HepG2 (cell line): ENCODE measurements around the gene CAMK1. TPM values are rescaled to one million over a fixed set of nuclear protein-coding genes. Genes with fewer than 3 reads are reported as not detected.
A peak's percentile ranks its signal among the peaks of the same experiment; 100 is the strongest.

Experiments used
- HHEX ChIP-seq: IDR thresholded peaks from 2 replicates; pipeline ENCODE4 v1.6.1; 2016; ENCODE audit warnings: control low read depth
- NCOA1 ChIP-seq: sonication (generic); formaldehyde crosslinking; IDR thresholded peaks from 2 replicates; pipeline ENCODE4 v1.9.0; 2021; ENCODE audit warnings: missing genetic modification reagents
- ZBTB42 ChIP-seq: sonication (generic); formaldehyde crosslinking; IDR thresholded peaks from 2 replicates; pipeline ENCODE4 v1.5.0; 2020; ENCODE audit warnings: mild to moderate bottlenecking, missing genetic modification reagents
- ZBTB8A ChIP-seq: sonication (generic); formaldehyde crosslinking; IDR thresholded peaks from 2 replicates; pipeline ENCODE4 v1.4.0; 2020; ENCODE audit warnings: mild to moderate bottlenecking, low read depth, missing genetic modification reagents, borderline replicate concordance
- ZNF251 ChIP-seq: sonication (generic); formaldehyde crosslinking; IDR thresholded peaks from 2 replicates; pipeline ENCODE4 v1.9.0; 2021; ENCODE audit warnings: mild to moderate bottlenecking, missing genetic modification reagents
- ZNF598 ChIP-seq: sonication (generic); formaldehyde crosslinking; IDR thresholded peaks from 2 replicates; pipeline ENCODE4 v1.5.1; 2020; ENCODE audit warnings: mild to moderate bottlenecking, missing genetic modification reagents, borderline replicate concordance
- ZNF605 ChIP-seq: sonication (generic); formaldehyde crosslinking; IDR thresholded peaks from 2 replicates; pipeline ENCODE4 v1.8.0; 2022; ENCODE audit warnings: mild to moderate bottlenecking, missing genetic modification reagents
- ZNF776 ChIP-seq: sonication (generic); formaldehyde crosslinking; IDR thresholded peaks from 2 replicates; pipeline ENCODE4 v1.4.0; 2020; ENCODE audit warnings: mild to moderate bottlenecking, missing genetic modification reagents
- polyA plus RNA-seq, 8 experiments: library from polyadenylated mRNA; depleted of rRNA in 3 of 8; stranded (reverse) in 7 of 8; unstranded in 1 of 8; fragments of >200 nt; fragmentation: Illumina TruSeq in 4 of 8; extraction: Trizol in 4 of 8; gene quantifications; 2 replicates each; pipeline versions ENCODE4 v1.2.1 to v1.2.3, GENCODE V29; 2011 to 2016; ENCODE audit warnings: low read depth in 4 of 8, missing spikeins in 1 of 8, mixed read lengths in 1 of 8; ENCODE audit not compliant: insufficient read depth in 1 of 8
- total RNA-seq, 5 experiments: library from RNA; depleted of rRNA; stranded (reverse); fragments of >200 nt; fragmentation: Illumina TruSeq; extraction: Trizol; gene quantifications; 2 replicates each; pipeline ENCODE4 v1.2.3, GENCODE V29; 2016; ENCODE audit warnings: low read depth in 1 of 5
- TF ChIP-seq, protein P1 (sequence below): sonication (generic); formaldehyde crosslinking; conservative IDR thresholded peaks from 2 replicates; pipeline ENCODE4 v1.5.0; 2020; ENCODE audit warnings: missing genetic modification reagents
- TF ChIP-seq, protein P2 (sequence below): sonication (generic); formaldehyde crosslinking; IDR thresholded peaks from 2 replicates; pipeline ENCODE4 v1.4.0; 2020; ENCODE audit warnings: low read depth, mild to moderate bottlenecking, missing genetic modification reagents
- TF ChIP-seq, protein P3 (sequence below): IDR thresholded peaks from 2 replicates; pipeline ENCODE4 v1.6.1; 2016; ENCODE audit warnings: missing biosample characterization, missing genetic modification reagents, low read depth
- TF ChIP-seq, protein P4 (sequence below): sonication (generic); formaldehyde crosslinking; IDR thresholded peaks from 2 replicates; pipeline ENCODE4; 2020; ENCODE audit warnings: missing genetic modification reagents, mild to moderate bottlenecking, borderline replicate concordance

CAMK1 gene
- total and polyA plus RNA-seq, 2 of the 13 experiments (the other 11 are each of a cell fraction or from before 2014, with no cell fraction given) = 26.4 to 53.3 TPM

DNA sequence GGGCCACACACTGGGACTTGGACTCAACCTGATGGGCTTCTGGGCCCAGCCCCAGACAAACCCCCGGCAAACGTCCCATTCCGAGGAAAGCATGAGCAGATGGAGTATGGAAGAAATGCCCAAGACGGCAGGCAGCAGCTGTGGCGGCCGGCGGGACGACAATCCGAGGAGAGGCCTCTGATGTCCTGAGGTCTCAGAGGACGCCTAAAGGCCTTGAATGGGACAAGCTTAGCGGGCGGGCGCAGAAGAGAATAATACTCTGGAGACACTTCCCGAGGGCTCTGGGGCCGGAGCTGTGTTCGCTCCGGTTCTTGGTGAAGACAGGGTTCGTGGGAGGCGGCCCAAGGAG lies 20.5 kb downstream of the CAMK1 start (continued):
- TF ChIP-seq ZNF598 (CRISPR knock-in tag) (0 out of 2 replicates have a peak, but pooled peaks have one; percentile 20), ZNF251 (CRISPR knock-in tag) (0 out of 2 replicates have a peak, but pooled peaks have one; percentile 39), HHEX (CRISPR knock-in tag) (no peak), ZNF605 (peak; percentile 49; the same call in 1 of the 2 replicates), ZNF776 (no peak), ZBTB8A (CRISPR knock-in tag) (no peak), NCOA1 (CRISPR knock-in tag) (no peak), ZBTB42 (CRISPR knock-in tag) (0 out of 2 replicates have a peak, but pooled peaks have one; percentile 39)
- TF ChIP-seq, protein P1, sequence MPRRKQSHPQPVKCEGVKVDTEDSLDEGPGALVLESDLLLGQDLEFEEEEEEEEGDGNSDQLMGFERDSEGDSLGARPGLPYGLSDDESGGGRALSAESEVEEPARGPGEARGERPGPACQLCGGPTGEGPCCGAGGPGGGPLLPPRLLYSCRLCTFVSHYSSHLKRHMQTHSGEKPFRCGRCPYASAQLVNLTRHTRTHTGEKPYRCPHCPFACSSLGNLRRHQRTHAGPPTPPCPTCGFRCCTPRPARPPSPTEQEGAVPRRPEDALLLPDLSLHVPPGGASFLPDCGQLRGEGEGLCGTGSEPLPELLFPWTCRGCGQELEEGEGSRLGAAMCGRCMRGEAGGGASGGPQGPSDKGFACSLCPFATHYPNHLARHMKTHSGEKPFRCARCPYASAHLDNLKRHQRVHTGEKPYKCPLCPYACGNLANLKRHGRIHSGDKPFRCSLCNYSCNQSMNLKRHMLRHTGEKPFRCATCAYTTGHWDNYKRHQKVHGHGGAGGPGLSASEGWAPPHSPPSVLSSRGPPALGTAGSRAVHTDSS (CRISPR knock-in tag) = 0 out of 2 replicates have a peak, but pooled peaks have one; percentile 64
- TF ChIP-seq, protein P2, sequence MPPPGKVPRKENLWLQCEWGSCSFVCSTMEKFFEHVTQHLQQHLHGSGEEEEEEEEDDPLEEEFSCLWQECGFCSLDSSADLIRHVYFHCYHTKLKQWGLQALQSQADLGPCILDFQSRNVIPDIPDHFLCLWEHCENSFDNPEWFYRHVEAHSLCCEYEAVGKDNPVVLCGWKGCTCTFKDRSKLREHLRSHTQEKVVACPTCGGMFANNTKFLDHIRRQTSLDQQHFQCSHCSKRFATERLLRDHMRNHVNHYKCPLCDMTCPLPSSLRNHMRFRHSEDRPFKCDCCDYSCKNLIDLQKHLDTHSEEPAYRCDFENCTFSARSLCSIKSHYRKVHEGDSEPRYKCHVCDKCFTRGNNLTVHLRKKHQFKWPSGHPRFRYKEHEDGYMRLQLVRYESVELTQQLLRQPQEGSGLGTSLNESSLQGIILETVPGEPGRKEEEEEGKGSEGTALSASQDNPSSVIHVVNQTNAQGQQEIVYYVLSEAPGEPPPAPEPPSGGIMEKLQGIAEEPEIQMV (CRISPR knock-in tag) = no peak
- TF ChIP-seq, protein P3, sequence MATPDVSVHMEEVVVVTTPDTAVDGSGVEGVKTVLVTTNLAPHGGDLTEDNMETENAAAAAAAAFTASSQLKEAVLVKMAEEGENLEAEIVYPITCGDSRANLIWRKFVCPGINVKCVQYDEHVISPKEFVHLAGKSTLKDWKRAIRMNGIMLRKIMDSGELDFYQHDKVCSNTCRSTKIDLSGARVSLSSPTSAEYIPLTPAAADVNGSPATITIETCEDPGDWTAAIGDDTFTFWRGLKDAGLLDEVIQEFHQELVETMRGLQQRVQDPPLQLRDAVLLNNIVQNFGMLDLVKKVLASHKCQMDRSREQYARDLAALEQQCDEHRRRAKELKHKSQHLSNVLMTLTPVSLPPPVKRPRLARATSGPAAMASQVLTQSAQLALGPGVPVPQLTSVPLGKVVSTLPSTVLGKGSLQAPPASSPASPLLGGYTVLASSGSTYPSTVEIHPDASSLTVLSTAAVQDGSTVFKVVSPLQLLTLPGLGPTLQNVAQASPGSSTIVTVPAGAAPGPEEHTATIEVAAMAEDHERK (CRISPR knock-in tag) = no peak
- TF ChIP-seq, protein P4, sequence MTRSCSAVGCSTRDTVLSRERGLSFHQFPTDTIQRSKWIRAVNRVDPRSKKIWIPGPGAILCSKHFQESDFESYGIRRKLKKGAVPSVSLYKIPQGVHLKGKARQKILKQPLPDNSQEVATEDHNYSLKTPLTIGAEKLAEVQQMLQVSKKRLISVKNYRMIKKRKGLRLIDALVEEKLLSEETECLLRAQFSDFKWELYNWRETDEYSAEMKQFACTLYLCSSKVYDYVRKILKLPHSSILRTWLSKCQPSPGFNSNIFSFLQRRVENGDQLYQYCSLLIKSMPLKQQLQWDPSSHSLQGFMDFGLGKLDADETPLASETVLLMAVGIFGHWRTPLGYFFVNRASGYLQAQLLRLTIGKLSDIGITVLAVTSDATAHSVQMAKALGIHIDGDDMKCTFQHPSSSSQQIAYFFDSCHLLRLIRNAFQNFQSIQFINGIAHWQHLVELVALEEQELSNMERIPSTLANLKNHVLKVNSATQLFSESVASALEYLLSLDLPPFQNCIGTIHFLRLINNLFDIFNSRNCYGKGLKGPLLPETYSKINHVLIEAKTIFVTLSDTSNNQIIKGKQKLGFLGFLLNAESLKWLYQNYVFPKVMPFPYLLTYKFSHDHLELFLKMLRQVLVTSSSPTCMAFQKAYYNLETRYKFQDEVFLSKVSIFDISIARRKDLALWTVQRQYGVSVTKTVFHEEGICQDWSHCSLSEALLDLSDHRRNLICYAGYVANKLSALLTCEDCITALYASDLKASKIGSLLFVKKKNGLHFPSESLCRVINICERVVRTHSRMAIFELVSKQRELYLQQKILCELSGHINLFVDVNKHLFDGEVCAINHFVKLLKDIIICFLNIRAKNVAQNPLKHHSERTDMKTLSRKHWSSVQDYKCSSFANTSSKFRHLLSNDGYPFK (CRISPR knock-in tag) = no peak
